ENCODE data around the gene ARHGAP5. TPM values are rescaled to one million over a fixed set of nuclear protein-coding genes. Genes with fewer than 3 reads are reported as not detected.

The ARHGAP5 gene
- total RNA-seq, 1 experiment from 2014 or later: 25.3 TPM

DNA sequence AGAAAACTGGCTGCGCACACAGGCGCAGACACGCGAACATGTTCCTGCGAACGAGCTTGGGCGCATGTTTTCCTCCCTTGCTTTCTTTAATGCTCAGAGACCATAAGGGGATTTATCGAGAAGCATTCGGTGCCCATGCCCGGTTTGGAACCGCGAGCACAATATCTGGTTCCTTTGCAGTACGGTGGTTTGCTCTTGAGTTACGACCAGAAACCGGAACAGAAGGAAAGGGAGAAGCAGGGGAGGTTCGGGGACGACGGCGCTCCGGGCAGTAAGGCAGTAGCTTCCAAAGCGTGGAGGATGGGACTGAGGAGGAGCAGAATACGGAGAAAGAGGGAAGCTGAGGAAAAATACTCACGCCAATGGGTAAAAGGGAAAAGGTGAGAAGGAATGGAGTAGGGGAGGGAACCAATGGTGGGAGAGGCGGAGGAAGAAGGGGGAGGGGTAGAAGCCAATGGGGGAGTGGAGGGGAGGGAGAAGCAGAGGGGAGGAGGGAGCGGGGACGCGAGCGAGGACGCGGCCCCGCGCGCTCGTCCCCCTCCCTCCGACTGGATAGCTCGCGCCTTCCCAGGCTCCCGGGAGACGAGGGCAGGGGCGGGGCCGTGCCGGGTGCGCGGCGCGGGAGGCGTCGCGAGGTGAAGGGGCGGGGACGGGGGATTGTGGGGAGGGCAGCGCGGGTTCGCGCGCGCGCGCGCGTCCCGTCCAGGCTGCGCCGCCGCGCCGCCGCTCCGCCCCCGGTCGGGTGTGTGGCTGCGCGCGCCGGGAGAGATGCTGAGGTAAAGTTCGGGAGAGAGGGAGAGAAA, 625 bp upstream of the ARHGAP5 start:
- peak; percentile 91 for DNase-seq (ENCODE audit: low spot score)

DNA sequence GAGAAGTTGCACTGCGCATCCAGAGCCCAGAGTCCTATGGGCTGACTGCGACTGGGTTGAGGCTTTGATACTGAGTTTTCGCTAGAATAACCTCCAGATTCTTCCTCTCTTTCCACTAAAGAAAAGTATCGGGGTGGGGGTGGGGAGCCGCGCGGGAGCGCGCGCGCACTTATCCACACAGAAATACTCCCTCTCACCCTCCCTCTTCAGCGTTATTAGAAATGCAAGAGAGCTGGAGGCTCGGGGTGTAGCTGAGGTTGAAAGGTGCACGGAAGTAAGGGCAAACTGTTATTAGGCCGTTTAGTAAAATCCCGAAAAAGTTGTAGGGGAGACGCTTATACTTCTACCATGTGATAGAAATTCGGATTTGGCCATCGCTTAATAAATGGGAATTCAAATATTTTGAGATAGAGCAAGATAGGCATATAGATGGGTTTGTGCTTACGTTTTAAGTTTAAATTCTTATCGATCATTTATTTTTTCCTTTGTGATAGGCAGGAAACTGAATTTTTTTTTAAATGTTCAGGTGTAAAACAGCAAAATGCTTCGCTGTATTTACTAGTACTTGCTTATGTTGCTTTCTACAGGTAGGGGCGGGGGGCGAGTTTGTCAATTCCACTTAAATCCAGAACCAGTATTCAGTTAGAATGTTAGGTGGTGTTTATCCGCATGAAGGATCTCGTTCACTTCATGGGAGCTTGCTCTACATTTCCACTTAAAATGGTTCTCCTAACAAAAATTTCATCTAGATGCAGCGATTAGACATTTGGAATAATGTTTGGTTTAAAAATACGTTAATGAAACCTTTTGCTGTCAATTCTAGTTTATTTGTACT, 1.1 kb downstream of the ARHGAP5 start:
- peak; percentile 19 for DNase-seq (ENCODE audit: low spot score)

DNA sequence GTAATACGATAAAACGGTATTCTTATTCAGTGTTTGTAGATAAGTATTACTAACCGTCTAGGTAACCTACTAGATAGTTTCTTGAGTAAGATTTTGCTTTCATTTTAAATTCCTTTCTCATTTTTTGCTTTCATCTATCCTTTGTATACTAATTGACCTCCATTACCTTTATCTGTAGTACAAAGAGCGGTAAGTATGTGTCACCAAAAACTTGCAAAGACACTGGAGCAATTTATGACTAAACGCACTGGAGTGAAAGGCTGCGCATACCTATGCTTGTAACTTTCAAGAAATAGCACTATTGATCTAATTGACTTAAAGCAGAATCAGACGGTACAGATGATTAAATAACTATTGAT, 1.7 kb downstream of the ARHGAP5 start:
- no peak for DNase-seq (ENCODE audit: low spot score)

DNA sequence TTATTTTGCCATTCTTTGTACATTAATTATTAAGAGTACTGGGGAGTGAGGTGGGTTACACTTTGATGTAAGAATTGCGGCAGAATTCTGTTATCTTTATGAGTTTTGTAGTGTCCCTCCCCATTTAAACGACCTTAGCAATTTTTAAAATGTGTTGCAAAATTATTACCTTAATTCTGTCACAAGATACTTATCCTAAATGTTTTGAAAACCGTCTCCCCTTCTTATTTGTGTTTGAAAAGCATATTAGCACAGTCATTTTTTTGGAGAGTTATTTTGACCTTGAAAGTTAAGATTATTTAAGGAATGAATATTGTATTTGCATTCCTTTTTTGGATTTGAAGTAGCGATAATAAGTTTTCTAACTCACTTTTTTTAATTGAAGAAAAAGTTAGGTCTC, 2.2 kb downstream of the ARHGAP5 start:
- DNase-seq (ENCODE audit: low spot score): no peak

DNA sequence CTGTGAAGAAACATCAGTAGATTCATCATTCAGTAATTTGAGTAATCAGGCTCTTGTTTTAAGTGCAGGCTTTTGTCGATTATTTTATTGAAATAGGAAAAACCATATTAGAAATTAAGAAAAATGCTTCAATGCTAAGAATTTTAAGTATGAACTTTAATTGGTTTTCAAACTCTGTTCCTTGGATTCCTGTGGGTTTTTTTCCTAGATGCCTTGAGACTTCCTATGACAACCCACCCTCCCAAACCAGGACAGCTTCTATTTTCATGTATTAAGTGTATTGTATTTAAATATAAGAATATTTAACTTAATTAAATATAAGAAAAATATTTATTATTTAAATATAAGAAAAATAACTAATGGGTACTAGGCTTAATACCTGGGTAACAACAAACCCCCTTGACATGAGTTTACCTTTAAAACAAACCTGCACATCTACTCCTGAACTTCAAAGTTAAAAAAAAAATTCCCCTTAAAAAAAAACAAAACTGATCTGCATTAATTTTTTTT, 3.0 kb downstream of the ARHGAP5 start:
- no peak for DNase-seq (ENCODE audit: low spot score)

DNA sequence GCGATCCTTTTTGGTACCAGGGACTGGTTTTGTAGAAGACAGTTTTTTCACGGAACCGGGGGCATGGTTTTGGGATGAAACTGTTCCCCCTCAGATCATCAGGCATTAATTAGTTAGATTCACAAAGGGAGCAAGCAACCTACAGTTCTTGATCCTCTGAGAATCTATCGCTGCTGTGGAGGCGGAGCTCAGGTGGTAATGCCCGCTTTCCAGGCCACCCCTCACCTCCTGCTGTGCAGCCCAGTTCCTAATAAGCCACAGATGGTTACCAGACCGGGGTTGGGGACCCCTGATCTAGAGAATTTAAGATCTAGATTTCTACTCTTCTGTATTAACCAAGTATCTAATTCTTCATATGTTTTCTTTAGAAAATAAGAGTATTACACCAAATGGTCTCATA, 4.8 kb downstream of the ARHGAP5 start:
- no peak for DNase-seq (ENCODE audit: low spot score)

DNA sequence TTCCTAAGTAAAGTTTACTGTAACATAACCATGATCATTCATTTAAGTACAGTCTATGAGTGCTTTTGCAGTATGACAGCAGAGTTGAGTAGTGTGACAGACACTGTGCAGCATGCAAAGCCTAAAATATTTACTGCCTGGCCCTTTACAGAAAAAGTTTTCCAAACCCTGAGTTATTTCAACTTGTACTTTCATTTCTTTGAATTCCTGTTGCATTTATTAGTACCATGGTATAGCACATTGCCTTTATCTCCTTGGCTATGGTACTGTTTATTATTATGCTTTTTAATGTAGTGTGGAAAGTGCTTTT, 6.2 kb downstream of the ARHGAP5 start:
- DNase-seq (ENCODE audit: low spot score): no peak

DNA sequence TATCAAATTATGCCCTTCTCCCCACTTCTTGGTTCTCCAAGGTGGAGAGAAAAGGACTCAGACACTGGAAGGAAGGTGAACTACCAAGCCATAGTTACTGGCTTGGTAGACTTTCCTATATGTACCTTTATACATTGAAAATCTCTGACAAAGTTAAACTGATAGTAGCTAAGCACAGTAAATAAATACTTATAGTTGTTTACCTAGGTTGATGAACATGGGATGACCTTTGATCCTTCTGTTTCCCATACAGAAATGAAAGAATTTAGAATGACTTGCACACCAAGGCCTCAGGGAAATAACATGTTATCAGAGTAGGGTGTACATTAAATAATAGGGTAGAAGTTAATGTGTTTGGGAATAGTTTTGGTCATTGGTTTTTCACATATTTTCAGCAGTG, 6.7 kb downstream of the ARHGAP5 start:
- no peak for DNase-seq (ENCODE audit: low spot score)

DNA sequence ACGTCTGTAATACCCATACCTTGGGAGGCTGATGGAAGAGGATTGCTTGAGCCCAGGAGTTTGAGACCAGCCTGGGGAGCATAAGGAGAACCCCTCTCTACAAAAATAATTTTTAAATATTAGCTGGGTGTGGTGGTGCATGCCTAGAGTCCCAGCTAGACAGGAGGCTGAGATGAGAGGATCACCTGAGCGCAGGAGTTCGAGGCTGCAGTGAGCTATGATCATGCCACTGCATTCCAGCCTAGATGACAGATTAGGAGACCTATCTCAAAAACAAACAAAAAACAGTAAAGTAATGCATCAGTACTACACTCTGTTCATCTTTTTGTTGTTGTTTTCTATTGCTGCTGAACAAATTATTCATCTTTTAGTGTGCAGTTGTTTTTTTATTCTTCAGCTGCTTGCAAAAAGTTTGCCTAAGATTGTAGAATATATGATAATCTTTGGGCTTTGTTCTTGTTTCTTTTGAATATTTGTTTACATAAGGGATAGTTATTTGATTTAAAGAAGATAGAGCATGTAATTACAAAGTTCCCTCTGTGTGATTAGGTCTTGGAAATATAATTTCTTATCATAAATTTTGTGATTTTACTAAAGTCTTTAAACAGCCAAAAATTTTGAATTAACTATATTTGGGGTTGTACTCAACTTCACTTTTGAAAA, 8.2 kb downstream of the ARHGAP5 start:
- DNase-seq (ENCODE audit: low spot score): no peak

DNA sequence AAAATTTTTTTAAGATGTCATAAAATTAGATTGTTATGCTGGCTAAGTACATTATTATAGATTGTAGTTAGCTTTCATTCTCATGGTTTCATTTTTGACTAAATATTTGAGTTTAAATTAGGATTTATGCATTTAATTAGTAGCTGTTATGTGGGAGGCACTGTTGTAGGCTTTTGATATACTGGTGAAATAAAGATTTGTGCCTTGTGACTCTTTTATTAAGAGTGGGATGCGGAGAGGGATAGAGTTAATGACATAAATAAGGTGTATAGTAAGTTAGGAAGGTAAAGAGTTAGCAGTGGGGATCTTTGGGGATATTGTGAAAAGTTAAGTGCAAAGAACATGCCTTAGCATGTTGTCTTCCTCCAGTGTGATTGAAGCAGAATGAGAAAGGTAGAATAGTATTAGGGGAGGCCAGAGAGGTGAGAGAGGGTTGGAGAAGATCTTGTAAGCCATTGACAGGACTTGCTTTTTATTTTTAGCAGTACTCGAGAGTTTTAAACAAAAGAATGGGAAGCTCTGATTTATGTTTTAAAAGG, 8.8 kb downstream of the ARHGAP5 start:
- DNase-seq (ENCODE audit: low spot score): no peak

DNA sequence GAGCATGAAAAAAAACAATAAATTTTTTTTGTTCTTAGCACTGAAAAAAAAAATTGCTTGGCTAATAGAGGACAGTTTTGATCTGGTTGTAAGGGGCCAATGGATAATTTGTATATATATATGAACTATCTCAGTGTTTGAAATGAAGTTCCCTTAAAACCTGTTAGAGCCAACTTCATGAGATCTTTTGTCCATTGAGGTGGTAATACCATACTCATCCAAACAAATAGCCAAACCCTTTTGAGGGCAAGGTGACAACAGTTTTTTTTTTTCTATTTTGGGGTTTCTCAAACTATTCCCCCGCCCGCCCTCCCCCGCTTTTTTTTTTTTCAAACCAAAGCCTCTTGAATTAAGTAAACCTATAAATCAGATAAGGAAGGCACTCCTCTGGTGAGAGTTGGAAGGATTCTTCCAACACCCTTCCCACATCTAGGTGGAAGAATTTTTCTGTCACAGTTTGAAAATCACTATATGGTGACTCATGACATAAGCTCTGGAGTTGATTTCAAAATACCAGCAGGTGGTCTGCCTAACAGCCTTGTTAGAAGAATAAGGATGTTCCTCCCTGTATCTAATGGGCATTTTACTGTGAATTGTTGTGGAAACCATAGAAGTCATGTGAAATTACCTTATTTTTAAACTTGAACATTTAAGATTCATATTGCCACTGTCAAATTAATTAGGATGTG, 10.2 kb downstream of the ARHGAP5 start:
- peak; percentile 45 for DNase-seq (ENCODE audit: low spot score)

DNA sequence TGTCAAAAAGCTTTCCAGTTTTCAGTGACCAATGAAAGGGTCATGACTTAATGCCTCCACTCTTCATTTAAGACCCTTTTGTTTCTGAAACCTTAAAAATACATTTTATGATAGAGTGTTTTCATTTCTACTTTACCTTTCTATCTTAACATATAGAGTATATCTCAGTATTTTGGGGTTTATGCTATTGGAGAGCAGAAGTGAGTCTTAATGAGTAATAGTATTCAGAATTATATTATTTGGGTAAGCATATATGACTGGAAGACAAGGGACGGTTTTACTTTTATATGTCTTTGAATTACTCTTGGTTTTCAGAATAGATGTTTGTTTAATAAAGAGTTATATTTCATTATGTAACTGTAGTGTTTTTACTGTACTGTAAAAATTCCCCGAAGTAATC, 10.8 kb downstream of the ARHGAP5 start:
- DNase-seq (ENCODE audit: low spot score): no peak

DNA sequence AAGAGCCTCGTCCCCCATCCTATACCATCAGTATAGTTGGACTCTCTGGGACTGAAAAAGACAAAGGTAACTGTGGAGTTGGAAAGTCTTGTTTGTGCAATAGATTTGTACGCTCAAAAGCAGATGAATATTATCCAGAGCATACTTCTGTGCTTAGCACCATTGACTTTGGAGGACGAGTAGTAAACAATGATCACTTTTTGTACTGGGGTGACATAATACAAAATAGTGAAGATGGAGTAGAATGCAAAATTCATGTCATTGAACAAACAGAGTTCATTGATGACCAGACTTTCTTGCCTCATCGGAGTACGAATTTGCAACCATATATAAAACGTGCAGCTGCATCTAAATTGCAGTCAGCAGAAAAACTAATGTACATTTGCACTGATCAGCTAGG, 13.6 kb downstream of the ARHGAP5 start:
- DNase-seq (ENCODE audit: low spot score): no peak

DNA sequence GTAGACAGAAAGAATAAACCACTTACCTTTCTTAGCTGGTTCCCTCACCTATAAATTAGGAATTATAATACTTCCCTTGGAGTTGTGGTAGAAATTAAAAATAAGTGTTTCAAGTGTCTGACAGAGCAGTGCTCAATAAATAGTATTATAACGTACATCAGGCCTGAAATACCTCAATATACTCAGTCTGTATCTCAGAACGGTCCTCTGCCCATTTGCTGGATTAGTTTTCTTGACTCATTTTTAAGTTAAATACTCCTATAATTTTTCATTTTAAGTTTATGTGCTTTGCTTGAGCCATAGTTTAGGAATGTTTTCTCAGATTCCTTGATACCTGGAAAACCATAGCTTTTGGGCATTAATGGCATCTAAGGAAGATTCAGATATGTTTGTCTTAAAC, 22.4 kb downstream of the ARHGAP5 start:
- DNase-seq (ENCODE audit: low spot score): no peak

DNA sequence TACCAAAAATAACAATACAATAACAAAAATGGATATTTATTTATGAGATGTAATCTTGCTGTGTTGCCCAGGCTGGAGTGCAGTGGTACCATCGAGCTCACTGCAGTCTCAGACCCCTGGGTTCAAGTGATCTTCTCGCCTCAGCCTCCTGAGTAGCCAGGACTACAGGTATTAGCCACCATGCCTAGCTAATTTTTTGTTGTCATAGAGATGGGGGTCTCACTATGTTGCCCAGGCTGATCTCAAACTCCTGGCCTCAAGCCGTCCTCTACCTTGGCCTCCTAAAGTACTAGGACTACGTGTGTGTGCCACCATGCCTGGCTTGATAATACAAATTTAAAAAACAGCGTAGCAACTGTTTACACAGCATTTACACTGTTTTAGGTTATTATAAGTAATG, 23.1 kb downstream of the ARHGAP5 start:
- DNase-seq (ENCODE audit: low spot score): no peak

DNA sequence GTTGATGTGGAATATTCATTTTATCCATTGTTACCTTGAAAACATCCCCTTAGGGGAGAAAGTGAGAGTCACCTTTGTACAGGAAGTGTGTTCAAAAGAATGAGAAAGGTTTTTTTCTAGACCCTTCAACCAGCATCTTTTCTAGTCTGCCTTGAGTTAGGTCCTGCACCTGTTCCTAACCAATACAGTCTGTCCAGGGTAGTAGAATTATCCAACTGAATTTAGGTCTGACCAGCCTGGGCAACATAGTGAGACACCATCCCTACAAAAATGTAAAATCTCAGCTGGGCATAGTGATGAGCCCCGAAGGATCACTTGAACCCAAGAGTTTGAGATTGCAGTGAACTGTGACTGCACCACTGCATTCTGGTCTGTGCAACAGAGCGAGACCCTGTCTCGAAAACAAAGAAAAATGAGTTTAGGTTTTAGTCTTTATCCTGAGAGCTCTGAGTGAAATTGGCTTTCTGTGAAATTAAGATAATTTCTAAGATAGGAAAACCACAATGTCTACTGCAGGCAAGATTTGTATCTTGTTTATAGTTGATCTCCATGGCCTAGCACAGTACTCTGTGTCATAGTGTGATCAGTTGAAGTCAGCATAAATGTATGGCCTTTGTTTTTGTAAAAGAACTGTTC, 25.2 kb downstream of the ARHGAP5 start:
- peak; percentile 5 for DNase-seq (ENCODE audit: low spot score)

DNA sequence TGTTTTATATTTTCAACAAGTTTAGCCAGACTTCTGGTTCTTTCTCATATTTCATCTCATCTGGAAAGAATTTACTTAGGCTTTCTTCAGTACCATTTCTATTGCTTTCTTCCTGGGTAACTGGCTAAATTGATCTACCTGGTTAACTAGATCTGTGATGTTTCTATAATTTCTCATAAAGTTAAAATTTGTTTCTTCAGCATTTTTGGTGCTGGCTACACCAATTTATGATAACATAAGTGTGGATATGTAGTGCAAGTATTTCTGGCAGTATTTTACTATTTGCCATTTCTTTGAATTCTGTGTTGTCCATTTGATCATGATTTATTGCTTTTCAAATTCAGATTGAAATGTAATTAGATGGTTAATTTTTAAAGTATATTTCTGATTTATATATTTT, 25.9 kb downstream of the ARHGAP5 start:
- no peak for DNase-seq (ENCODE audit: low spot score)

DNA sequence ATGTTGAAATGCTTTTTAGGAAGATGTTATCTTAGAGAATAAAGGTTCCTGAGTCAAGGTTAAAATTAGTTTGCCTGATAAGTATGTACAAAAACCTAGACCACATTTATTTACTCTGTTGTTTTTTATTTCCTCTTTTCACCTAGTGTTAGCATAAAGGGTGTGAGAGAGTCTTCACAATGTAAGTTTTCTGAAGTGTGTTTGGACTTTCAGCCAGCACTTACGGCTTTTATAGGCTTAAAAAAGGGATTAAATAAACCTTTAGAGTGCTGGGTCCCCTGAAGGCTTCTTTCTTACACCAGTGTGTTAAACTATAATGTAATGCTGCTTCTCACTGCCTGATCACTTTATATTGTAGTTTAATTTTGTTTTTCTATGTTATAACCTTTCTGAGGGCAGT, 27.2 kb downstream of the ARHGAP5 start:
- DNase-seq (ENCODE audit: low spot score): no peak

DNA sequence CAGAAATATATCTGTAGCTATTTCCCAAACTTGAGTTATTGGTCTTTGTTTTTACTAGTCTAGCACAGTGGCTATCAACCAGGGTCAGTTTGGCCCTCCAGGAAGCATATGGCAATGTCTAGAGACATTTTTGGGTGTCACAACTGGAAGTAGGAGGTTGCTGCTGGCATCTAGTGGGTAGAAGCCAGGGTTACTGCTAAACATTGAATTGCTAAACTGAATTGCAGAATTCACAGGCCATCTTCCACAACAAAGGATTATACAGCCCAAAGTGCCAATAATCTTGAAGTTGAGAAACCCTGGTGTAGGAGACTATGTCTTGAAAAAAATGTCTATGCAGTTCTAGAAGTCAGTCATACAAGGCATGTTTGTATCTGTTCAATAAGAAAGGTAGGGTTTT, 27.7 kb downstream of the ARHGAP5 start:
- DNase-seq (ENCODE audit: low spot score): no peak

DNA sequence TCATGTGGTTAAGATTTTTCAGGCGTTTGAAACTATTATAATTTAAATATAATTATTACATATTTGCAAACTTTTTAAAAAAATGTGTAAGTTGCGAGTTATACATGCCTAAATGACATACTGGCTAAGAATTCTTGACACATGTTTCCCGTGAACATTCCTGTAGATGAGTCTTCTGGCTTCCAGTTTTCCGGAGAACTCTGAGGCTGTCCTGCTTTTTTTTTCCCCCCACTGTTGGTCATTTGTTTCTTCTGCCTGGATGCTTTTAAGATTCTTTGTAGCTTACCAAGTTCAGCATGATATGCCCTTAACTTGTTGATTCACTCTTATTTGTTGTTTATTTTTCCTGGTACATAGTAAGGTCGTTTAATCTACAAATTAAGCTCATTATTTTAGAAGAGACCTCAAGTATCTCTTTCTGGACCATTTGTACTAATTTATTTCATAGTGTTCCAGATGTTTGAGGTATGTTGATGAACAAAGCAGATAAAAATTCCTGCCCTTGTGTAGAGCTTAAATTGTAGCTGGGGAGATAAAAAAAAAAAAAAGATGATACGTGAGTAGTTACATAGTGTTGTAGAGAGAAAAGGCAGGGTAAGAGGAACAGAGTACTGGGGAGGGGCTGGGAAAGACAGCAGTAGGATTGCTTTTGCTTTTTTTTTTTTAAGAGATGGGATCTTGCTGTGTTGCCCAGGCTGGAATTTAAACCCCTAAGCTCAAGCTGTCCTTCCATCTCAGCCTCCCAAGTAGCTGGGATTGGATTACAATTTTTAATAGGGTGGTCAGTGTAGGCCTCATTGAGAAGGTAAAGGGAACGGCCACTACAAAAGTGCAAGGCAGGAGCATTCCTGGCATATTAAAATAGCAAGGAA, 32.8 kb downstream of the ARHGAP5 start:
- no peak for DNase-seq (ENCODE audit: low spot score)

Measured in H4 (cell line).